SHP77 treated with DMSO at 0.1 percent for 48 hours (cell line): ENCODE results near the gene BMF.

Source experiments
- DNase-seq: peaks from one replicate; lab custom pipeline; 2025; lab: John Stamatoyannopoulos, UW

BMF gene

GRCh38 chr15:40065166-40065565, 43.5 kb downstream of the BMF start:
- peak; percentile 64 for DNase-seq

GRCh38 chr15:40064231-40064894, 44.3 kb downstream of the BMF start:
- DNase-seq = peak; percentile 23

- DNase-seq = no peak
These were observed 45.1 kb downstream of the BMF start for GRCh38 chr15:40063563-40064011.

GRCh38 chr15:40062816-40063562, 45.7 kb downstream of the BMF start:
- DNase-seq = no peak

- DNase-seq = no peak
These were observed 47.3 kb downstream of the BMF start for GRCh38 chr15:40061212-40061901.

- no peak for DNase-seq
These were observed 48.3 kb downstream of the BMF start for GRCh38 chr15:40060236-40060961.

GRCh38 chr15:40059821-40060220, 48.9 kb downstream of the BMF start:
- DNase-seq = no peak

GRCh38 chr15:40058476-40059140, 50.1 kb downstream of the BMF start:
- no peak for DNase-seq

- no peak for DNase-seq
These were observed 52.9 kb downstream of the BMF start for GRCh38 chr15:40055576-40056293.

GRCh38 chr15:40054855-40055575, 53.7 kb downstream of the BMF start:
- DNase-seq = peak; percentile 58

GRCh38 chr15:40054605-40054854, 54.1 kb downstream of the BMF start:
- no peak for DNase-seq

- DNase-seq = no peak
These were observed 54.7 kb downstream of the BMF start for GRCh38 chr15:40053831-40054604.

GRCh38 chr15:40053079-40053830, 55.4 kb downstream of the BMF start:
- no peak for DNase-seq

GRCh38 chr15:40052604-40053003, 56.1 kb downstream of the BMF start:
- no peak for DNase-seq

GRCh38 chr15:40051616-40052415, 56.9 kb downstream of the BMF start:
- no peak for DNase-seq

- no peak for DNase-seq
These were observed 57.8 kb downstream of the BMF start for GRCh38 chr15:40050788-40051470.

- DNase-seq = no peak
These were observed 59.7 kb downstream of the BMF start for GRCh38 chr15:40048926-40049475.
